Mesenchymal stem cell (in vitro differentiated cells and primary cell): ENCODE results near the gene C16orf86.

ENCODE experiments used
- DNase-seq: peaks from one replicate; pipeline ENCODE4 v3.0.0-alpha.2; 2013
- H2AFZ ChIP-seq: one replicate; pipeline ENCODE4 v1.6.1; 2013; ENCODE audit warnings: low read depth, mild to moderate bottlenecking, control low read depth, inconsistent platforms, low read length, moderate library complexity
- H2AK5ac ChIP-seq: 2 replicates; pipeline ENCODE4 v1.6.1; 2013; ENCODE audit warnings: low read length, moderate library complexity, mild to moderate bottlenecking, inconsistent platforms; ENCODE audit not compliant: severe bottlenecking
- H2BK120ac ChIP-seq: one replicate; pipeline ENCODE4 v1.6.1; 2013; ENCODE audit warnings: low read depth, mild to moderate bottlenecking, inconsistent platforms, low read length, moderate library complexity
- H2BK12ac ChIP-seq, 2 experiments: one replicate each; pipeline ENCODE4 v1.6.1; 2013; ENCODE audit warnings: inconsistent platforms in 2 of 2, low read length in 2 of 2, mild to moderate bottlenecking in 2 of 2, moderate library complexity in 2 of 2, control low read depth in 1 of 2
- H2BK15ac ChIP-seq: one replicate; pipeline ENCODE4 v1.6.1; 2013; ENCODE audit warnings: mild to moderate bottlenecking, low read depth, inconsistent platforms; ENCODE audit not compliant: poor library complexity, severe bottlenecking
- H2BK5ac ChIP-seq: 2 replicates; pipeline ENCODE4 v1.6.1; 2013; ENCODE audit warnings: low read depth, mild to moderate bottlenecking, low read length, control low read depth, inconsistent platforms; ENCODE audit not compliant: poor library complexity, severe bottlenecking
- H3K14ac ChIP-seq, 2 experiments: one replicate each; pipeline ENCODE4 v1.6.1; 2013; ENCODE audit warnings: inconsistent platforms in 2 of 2, low read length in 2 of 2, control low read depth in 1 of 2, mild to moderate bottlenecking in 1 of 2, moderate library complexity in 1 of 2
- H3K18ac ChIP-seq, 2 experiments: one replicate each; pipeline ENCODE4 v1.6.1; 2013; ENCODE audit warnings: inconsistent platforms in 2 of 2, low read length in 2 of 2, control low read depth in 1 of 2, low read depth in 1 of 2, mild to moderate bottlenecking in 1 of 2
- H3K23ac ChIP-seq, 2 experiments: one replicate each; pipeline ENCODE4 v1.6.1; 2013; ENCODE audit warnings: inconsistent platforms in 2 of 2, low read length in 2 of 2, mild to moderate bottlenecking in 2 of 2, moderate library complexity in 2 of 2, control low read depth in 1 of 2
- H3K27ac ChIP-seq: 2 replicates; pipeline ENCODE4 v1.5.1; 2013; ENCODE audit warnings: mild to moderate bottlenecking, moderate library complexity, low read length, control low read depth, inconsistent platforms; ENCODE audit not compliant: poor library complexity, severe bottlenecking
- H3K27me3 ChIP-seq, 2 experiments: 2 replicates each; pipeline versions ENCODE4 v1.6.1 to v1.7.0; 2013; ENCODE audit warnings: low read length in 2 of 2, mild to moderate bottlenecking in 2 of 2, moderate library complexity in 2 of 2, control low read depth in 1 of 2, inconsistent platforms in 1 of 2; ENCODE audit not compliant: control insufficient read depth in 1 of 2, insufficient read depth in 1 of 2
- H3K36me3 ChIP-seq, 2 experiments: 2 replicates each; pipeline versions ENCODE4 v1.6.1 to v1.7.0; 2013; ENCODE audit warnings: low read length in 2 of 2, control low read depth in 1 of 2, inconsistent platforms in 1 of 2, low read depth in 1 of 2, mild to moderate bottlenecking in 1 of 2; ENCODE audit not compliant: insufficient read depth in 2 of 2, control insufficient read depth in 1 of 2
- H3K4ac ChIP-seq, 2 experiments: one replicate each; pipeline ENCODE4 v1.6.1; 2013; ENCODE audit warnings: inconsistent platforms in 2 of 2, low read length in 2 of 2, mild to moderate bottlenecking in 2 of 2, moderate library complexity in 2 of 2, control low read depth in 1 of 2, low read depth in 1 of 2
- H3K4me1 ChIP-seq: 2 replicates; pipeline ENCODE4 v1.6.1; 2013; ENCODE audit warnings: low read depth, low read length, control low read depth; ENCODE audit not compliant: control insufficient read depth, insufficient read depth
- H3K4me2 ChIP-seq: 2 replicates; pipeline ENCODE4 v1.6.1; 2013; ENCODE audit warnings: low read length, mild to moderate bottlenecking, inconsistent platforms; ENCODE audit not compliant: poor library complexity, severe bottlenecking
- H3K4me3 ChIP-seq, 2 experiments: 2 replicates each; pipeline versions ENCODE4 v1.5.1 to v1.7.0; 2013; ENCODE audit warnings: low read length in 2 of 2, mild to moderate bottlenecking in 2 of 2, control low read depth in 1 of 2, low read depth in 1 of 2; ENCODE audit not compliant: insufficient read depth in 1 of 2
- H3K79me1 ChIP-seq: replicated peaks from 2 replicates; pipeline ENCODE4 v1.6.1; 2013; ENCODE audit warnings: mild to moderate bottlenecking, control low read depth, low read length, inconsistent platforms; ENCODE audit not compliant: poor library complexity, severe bottlenecking
- H3K9ac ChIP-seq: 2 replicates; pipeline ENCODE4 v1.7.0; 2013; ENCODE audit warnings: mild to moderate bottlenecking, low read length, moderate library complexity
- H3K9me3 ChIP-seq: 2 replicates; pipeline ENCODE4 v1.7.0; 2013; ENCODE audit warnings: mild to moderate bottlenecking, low read length; ENCODE audit not compliant: control insufficient read depth
- H4K8ac ChIP-seq: one replicate; pipeline ENCODE4 v1.6.1; 2013; ENCODE audit warnings: inconsistent platforms, mild to moderate bottlenecking, low read length, moderate library complexity
- H4K91ac ChIP-seq: one replicate; pipeline ENCODE4 v1.6.1; 2013; ENCODE audit warnings: mild to moderate bottlenecking, low read length, inconsistent platforms
- WGBS: methylation state at CpG from one replicate; pipeline ENCODE4 v1.1.7; 2013; ENCODE audit warnings: mixed read lengths; 5-methylcytosine and 5-hydroxymethylcytosine counted together

C16orf86 gene

GRCh38 chr16:67676516-67676915 lies 9.9 kb downstream of the C16orf86 start:
- no peak overlapping the region for H2AFZ ChIP-seq
- H3K9me3 ChIP-seq = no peaks in the 10 kb centered on the region
- no peak overlapping the region for H2BK12ac ChIP-seq
- H2AK5ac ChIP-seq = no peak overlapping the region
- no peak overlapping the region for H3K4ac ChIP-seq
- no peak overlapping the region for H2BK5ac ChIP-seq
- no peak overlapping the region for H3K4me2 ChIP-seq
- no peak overlapping the region for H3K23ac ChIP-seq
- peaks cover 14 to 28% of the 10 kb centered on the region in 2 experiments for H3K36me3 ChIP-seq
- no peak overlapping the region for H3K4me3 ChIP-seq
- H3K27me3 ChIP-seq = no peaks in the 10 kb centered on the region
- no peak overlapping the region for H3K9ac ChIP-seq
- H3K14ac ChIP-seq = no peak overlapping the region
- peaks cover 24% of the 10 kb centered on the region for H3K4me1 ChIP-seq
- 91% methylated on average over 4 of the region's 4 CpGs for WGBS
- no peak for DNase-seq
- H4K91ac ChIP-seq = no peak overlapping the region
- no peak overlapping the region for H3K27ac ChIP-seq
- no peak overlapping the region for H3K18ac ChIP-seq
- no peak overlapping the region for H4K8ac ChIP-seq
- H2BK15ac ChIP-seq = no peak overlapping the region
- no peak overlapping the region for H2BK120ac ChIP-seq
- H3K79me1 ChIP-seq = peaks cover 11% of the 10 kb centered on the region

DNA sequence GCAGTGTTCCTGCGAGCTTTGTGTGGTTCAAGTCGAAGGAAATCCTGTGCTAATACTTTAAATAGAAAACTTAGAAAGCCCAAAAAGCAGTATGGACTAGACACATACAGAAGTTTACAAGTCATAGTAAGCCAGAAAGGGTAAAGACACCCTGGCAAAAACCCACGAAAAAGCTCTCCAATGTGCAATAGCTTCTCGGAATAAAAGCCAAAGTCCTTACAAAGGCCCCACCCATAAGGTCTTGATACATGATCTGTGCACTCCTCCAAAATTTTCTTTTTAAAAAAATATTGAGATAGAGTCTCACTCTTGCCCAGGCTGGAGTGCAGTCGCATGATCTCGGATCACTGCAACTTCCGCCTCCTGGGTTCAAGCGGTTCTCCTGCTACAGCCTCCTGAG lies 10.3 kb downstream of the C16orf86 start:
- Histone ChIP-seq H3K4me3 (no peak overlapping the region), H2BK5ac (no peak overlapping the region), H2BK120ac (no peak overlapping the region), H2AK5ac (no peak overlapping the region), H3K27me3 (no peaks in the 10 kb centered on the region), H3K4me2 (no peak overlapping the region), H4K8ac (no peak overlapping the region), H3K23ac (no peak overlapping the region), H2BK12ac (no peak overlapping the region), H3K27ac (no peak overlapping the region), H2AFZ (no peak overlapping the region), H3K79me1 (peaks cover 13% of the 10 kb centered on the region), H3K14ac (no peak overlapping the region), H3K4me1 (peaks cover 24% of the 10 kb centered on the region), H3K4ac (no peak overlapping the region), H2BK15ac (no peak overlapping the region), H4K91ac (no peak overlapping the region), H3K18ac (no peak overlapping the region), H3K9ac (no peak overlapping the region), H3K36me3 (peaks cover 14 to 28% of the 10 kb centered on the region in 2 experiments), H3K9me3 (no peaks in the 10 kb centered on the region)
- DNase-seq = no peak
- 99% methylated on average over 8 of the region's 8 CpGs for WGBS

DNA sequence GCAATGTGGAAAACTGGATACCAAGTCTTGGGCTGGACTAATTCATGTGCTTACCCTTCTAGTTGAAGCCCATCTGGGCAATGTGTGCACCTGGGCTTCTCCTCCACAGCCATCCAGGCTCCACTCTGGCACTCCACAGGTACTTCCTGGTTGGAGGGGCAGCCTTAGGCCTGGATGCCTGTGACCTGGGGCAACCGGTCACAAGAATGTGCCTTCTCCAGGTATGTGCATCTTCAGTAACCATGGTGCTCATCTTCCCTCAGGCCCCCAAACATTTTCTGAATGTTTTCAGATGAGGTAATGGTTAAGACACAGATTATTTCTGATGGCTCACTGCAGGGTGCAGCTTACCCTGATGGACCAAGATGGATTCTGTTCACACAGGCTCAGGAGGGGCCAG lies 11.1 kb downstream of the C16orf86 start:
- H3K4me3 ChIP-seq = no peak overlapping the region
- H3K18ac ChIP-seq = no peak overlapping the region
- no peak overlapping the region for H2BK120ac ChIP-seq
- H3K36me3 ChIP-seq = peaks cover 21 to 30% of the 10 kb centered on the region in 2 experiments
- no peak overlapping the region for H3K9ac ChIP-seq
- H3K4ac ChIP-seq = no peak overlapping the region
- no peak overlapping the region for H4K91ac ChIP-seq
- H3K14ac ChIP-seq = no peak overlapping the region
- H3K23ac ChIP-seq = no peak overlapping the region
- H3K27ac ChIP-seq = no peak overlapping the region
- H2AFZ ChIP-seq = no peak overlapping the region
- H2BK12ac ChIP-seq = no peak overlapping the region
- H3K9me3 ChIP-seq = no peaks in the 10 kb centered on the region
- no peak overlapping the region for H4K8ac ChIP-seq
- 87% methylated on average over 1 of the region's 1 CpG for WGBS
- H2BK15ac ChIP-seq = no peak overlapping the region
- no peak overlapping the region for H2AK5ac ChIP-seq
- peaks cover 11% of the 10 kb centered on the region for H3K79me1 ChIP-seq
- no peaks in the 10 kb centered on the region for H3K27me3 ChIP-seq
- no peak overlapping the region for H3K4me2 ChIP-seq
- H3K4me1 ChIP-seq = peaks cover 21% of the 10 kb centered on the region
- no peak for DNase-seq
- H2BK5ac ChIP-seq = no peak overlapping the region

- H2BK15ac ChIP-seq = no peak overlapping the region
- H4K91ac ChIP-seq = no peak overlapping the region
- H3K4ac ChIP-seq = no peak overlapping the region
- no peak for DNase-seq
- no peaks in the 10 kb centered on the region for H3K9me3 ChIP-seq
- no peaks in the 10 kb centered on the region for H3K27me3 ChIP-seq
- peaks cover 13% of the 10 kb centered on the region for H3K79me1 ChIP-seq
- H2BK5ac ChIP-seq = no peak overlapping the region
- H3K4me1 ChIP-seq = peaks cover 14% of the 10 kb centered on the region
- H3K36me3 ChIP-seq = peaks cover 28 to 30% of the 10 kb centered on the region in 2 experiments
- no peak overlapping the region for H2BK12ac ChIP-seq
- no peak overlapping the region for H2AK5ac ChIP-seq
- no peak overlapping the region for H2AFZ ChIP-seq
- no peak overlapping the region for H4K8ac ChIP-seq
- no peak overlapping the region for H3K23ac ChIP-seq
- H3K18ac ChIP-seq = no peak overlapping the region
- no peak overlapping the region for H2BK120ac ChIP-seq
- no peak overlapping the region for H3K4me3 ChIP-seq
- H3K14ac ChIP-seq = no peak overlapping the region
- no peak overlapping the region for H3K9ac ChIP-seq
- H3K27ac ChIP-seq = no peak overlapping the region
- 97% methylated on average over 12 of the region's 12 CpGs for WGBS
- no peak overlapping the region for H3K4me2 ChIP-seq
Observed at GRCh38 chr16:67678354-67679023, 11.9 kb downstream of the C16orf86 start.
